Heart left ventricle (tissue), 13 donors: Measurements from ENCODE around the gene MED15.

Experiments used
- POLR2A ChIP-seq, 2 donors: fragments of 450-650 bp; IDR thresholded peaks; one replicate each; pipeline ENCODE4 v1.6.1; 2017; ENCODE audit warnings: antibody characterized with exemption in 2 of 2, mild to moderate bottlenecking in 2 of 2, moderate library complexity in 2 of 2
- TF ChIP-seq, protein P1 (sequence below), 12 donors: fragments of 200-600 bp; sonication (generic) in 4 of 12; IDR thresholded peaks; one replicate each; pipeline versions ENCODE4 v1.5.0 to v1.8.0; 2018 to 2022; ENCODE audit warnings: antibody characterized with exemption in 12 of 12, mild to moderate bottlenecking in 5 of 12
- donor health status: ischemic (EF 13 %, LVEDD 7.1; RV severe dilation, severe dysfunction).
- donor health status: DM: no; HTN: yes; CAD: no.
- donor health status: DM: no; HTN: no; CAD: no.
- donor health status: ischemic (EF 25% LVEDD 6.9; RV normal size, moderate dysfunction).
- donor health status: ischemic (EF 25% LVEDD 5.7; RV mildly dilated, moderate dysfunction).
- donor health status: ischemic (EF 35%, LVEDD 5.7; RV mildly dilated, moderate dysfunction).
- donor health status: nonischemic (EF 11% LVEDD 7.7; RV severe dilation, severe dysfunction).
- donor health status: DM: yes; HTN: yes; CAD: no.
- donor health status: PGD.
- donor health status: ischemic (EF 29% LVEDD 5.4; RV normal size, mild dysfunction).
- donor health status: nonischemic (EF 23%, LVEDD 6.1; RV moderate dilation, normal function).

DNA sequence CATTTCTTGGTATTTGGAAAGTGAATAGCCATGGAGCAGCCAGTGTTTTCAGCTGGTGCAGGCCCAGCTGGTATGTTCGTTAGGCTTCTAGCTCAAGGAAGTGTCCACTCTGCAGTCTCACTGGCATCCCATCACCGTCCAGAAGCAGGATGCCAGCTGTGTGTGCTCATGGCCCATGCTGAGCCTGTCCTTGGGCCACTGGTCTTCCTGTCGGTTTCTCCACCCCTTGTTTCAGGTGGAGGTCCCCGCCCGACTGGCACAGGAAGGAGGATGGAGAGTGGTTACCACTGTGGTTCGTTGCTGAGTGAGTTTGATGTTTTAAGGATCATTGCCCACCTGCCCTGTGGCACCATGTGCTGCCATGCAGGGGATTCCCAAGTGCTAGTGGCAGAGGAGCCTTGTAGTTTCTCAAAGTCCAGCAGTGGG, 63.7 kb downstream of the MED15 start:
- TF ChIP-seq, protein P1, sequence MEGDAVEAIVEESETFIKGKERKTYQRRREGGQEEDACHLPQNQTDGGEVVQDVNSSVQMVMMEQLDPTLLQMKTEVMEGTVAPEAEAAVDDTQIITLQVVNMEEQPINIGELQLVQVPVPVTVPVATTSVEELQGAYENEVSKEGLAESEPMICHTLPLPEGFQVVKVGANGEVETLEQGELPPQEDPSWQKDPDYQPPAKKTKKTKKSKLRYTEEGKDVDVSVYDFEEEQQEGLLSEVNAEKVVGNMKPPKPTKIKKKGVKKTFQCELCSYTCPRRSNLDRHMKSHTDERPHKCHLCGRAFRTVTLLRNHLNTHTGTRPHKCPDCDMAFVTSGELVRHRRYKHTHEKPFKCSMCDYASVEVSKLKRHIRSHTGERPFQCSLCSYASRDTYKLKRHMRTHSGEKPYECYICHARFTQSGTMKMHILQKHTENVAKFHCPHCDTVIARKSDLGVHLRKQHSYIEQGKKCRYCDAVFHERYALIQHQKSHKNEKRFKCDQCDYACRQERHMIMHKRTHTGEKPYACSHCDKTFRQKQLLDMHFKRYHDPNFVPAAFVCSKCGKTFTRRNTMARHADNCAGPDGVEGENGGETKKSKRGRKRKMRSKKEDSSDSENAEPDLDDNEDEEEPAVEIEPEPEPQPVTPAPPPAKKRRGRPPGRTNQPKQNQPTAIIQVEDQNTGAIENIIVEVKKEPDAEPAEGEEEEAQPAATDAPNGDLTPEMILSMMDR (IDR thresholded peaks at IDR 0.05): no peak
- TF ChIP-seq POLR2A (IDR thresholded peaks at IDR 0.05): no peak
